ENCODE results near the gene NRXN2. TPM values are rescaled to one million over a fixed set of nuclear protein-coding genes. Genes with fewer than 3 reads are reported as not detected.

Gene NRXN2
- total and polyA plus RNA-seq, 10 of the 15 experiments (the other 5 are each of a cell fraction or from before 2014, with no cell fraction given) = 0.03 to 1.4 (median 0.23) TPM

DNA sequence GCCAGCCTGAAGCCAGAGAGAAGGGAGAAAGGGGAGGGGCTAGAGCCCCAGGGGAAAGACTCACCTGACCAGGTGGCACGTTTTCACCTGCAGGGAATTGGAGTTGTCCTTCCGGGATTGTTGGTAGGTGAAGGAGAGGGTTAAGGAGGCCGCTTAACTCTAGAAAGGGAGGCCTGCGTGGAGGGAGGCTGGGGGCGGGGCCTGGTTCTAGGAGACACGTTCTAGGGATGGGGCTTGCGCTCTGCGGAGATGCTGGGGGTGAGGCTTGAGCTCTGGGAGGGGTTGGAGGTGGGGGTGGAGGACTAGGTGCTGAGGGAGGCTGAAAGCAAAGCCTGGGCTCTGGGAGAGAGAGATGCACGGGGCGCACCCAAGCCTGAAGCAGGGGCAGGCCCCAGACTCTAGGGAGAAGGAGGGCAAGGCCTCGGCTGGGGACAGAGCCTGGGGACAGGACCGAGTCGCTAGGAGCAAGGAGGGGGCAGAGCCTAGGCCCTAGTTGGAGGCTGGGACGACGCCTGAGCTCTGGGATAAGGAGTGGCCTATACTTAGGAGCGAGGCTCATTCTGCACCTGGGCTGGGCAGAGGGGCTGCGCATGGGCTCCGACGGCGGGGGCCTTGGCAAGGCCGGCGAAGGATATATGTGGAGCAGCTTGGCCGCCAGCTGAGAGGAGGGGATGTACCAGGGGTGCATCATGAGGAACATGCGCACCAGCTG lies 18.5 kb upstream of the NRXN2 start:
- 82% methylated on average over 20 of the region's 24 CpGs for WGBS (ENCODE audit: insufficient coverage, insufficient replicate concordance, low lambda C conversion rate, missing lambda C conversion rate)
- peak overlapping the region; percentile 92 for H3K4me2 ChIP-seq (ENCODE audit: control insufficient read depth, insufficient read depth)
- no peak overlapping the region for H3K9ac ChIP-seq (ENCODE audit: control insufficient read depth, insufficient read depth, low read length)
- ATAC-seq (no peak), DNase-seq (ENCODE audit: low read depth, low spot score) (no peak), FAIRE-seq (no peak)
- ChIA-PET RAD21 (ENCODE audit: unreplicated experiment) (interaction anchor here (0.9 to 3.6 kb wide), 6 partner anchors 16 to 55 kb away, joined by 3 to 21 read pairs (median 4); no protein-coding TSS in a partner anchor), SMC1A (ENCODE audit: uncharacterized antibody, unreplicated experiment) (interaction anchor here (1.0 to 3.2 kb wide), 3 partner anchors 8 to 53 kb away, joined by 3 to 15 read pairs (median 3); no protein-coding TSS in a partner anchor), POLR2A (no interaction called here), CTCF (interaction anchor here (1.1 to 9.7 kb wide), 8 partner anchors 7 to 90 kb away, joined by 3 to 86 read pairs (median 8); no protein-coding TSS in a partner anchor)
- no peak overlapping the region for H2AFZ ChIP-seq (ENCODE audit: control insufficient read depth, low read depth, low read length)
- H3K9me3 ChIP-seq (replicated peaks; ENCODE audit: control insufficient read depth, insufficient read depth, low read length) = no peaks in the 10 kb centered on the region
- intact Hi-C loops (cut with micrococcal nuclease; ENCODE audit: unreplicated experiment) = loop anchor here (2.0 kb wide), 3 partner anchors 25 to 293 kb away; no protein-coding TSS in a partner anchor
- no peaks in the 10 kb centered on the region for H4K20me1 ChIP-seq (ENCODE audit: control insufficient read depth, insufficient read depth)
- no TSS peak for BruUV-seq (replicated peaks)
- in situ Hi-C loops (cut with MboI) = no loop called here
- H3K4me1 ChIP-seq (ENCODE audit: control insufficient read depth, insufficient read depth, low read length) = peaks cover 29% of the 10 kb centered on the region
- H3K27ac ChIP-seq (ENCODE audit: control insufficient read depth, insufficient read depth) = no peak overlapping the region
- no peaks in the 10 kb centered on the region for H3K36me3 ChIP-seq (ENCODE audit: control insufficient read depth in 2 of 2, insufficient read depth in 2 of 2, low read length in 1 of 2)
- peaks cover 0 to 5% of the 10 kb centered on the region in 2 experiments; a peak in 3 of 4 replicates for H3K27me3 ChIP-seq (replicated peaks in 1 of 2; ENCODE audit: control insufficient read depth in 2 of 2, insufficient read depth in 2 of 2, low read length in 1 of 2)
- H3K79me2 ChIP-seq (ENCODE audit: control insufficient read depth, insufficient read depth, low read length) = no peaks in the 10 kb centered on the region
- no peak overlapping the region for H3K4me3 ChIP-seq
- TF ChIP-seq, protein P1, sequence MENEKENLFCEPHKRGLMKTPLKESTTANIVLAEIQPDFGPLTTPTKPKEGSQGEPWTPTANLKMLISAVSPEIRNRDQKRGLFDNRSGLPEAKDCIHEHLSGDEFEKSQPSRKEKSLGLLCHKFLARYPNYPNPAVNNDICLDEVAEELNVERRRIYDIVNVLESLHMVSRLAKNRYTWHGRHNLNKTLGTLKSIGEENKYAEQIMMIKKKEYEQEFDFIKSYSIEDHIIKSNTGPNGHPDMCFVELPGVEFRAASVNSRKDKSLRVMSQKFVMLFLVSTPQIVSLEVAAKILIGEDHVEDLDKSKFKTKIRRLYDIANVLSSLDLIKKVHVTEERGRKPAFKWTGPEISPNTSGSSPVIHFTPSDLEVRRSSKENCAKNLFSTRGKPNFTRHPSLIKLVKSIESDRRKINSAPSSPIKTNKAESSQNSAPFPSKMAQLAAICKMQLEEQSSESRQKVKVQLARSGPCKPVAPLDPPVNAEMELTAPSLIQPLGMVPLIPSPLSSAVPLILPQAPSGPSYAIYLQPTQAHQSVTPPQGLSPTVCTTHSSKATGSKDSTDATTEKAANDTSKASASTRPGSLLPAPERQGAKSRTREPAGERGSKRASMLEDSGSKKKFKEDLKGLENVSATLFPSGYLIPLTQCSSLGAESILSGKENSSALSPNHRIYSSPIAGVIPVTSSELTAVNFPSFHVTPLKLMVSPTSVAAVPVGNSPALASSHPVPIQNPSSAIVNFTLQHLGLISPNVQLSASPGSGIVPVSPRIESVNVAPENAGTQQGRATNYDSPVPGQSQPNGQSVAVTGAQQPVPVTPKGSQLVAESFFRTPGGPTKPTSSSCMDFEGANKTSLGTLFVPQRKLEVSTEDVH (IDR thresholded peaks at IDR 0.05; ENCODE audit: low read depth, partially characterized antibody) = no peak
- no peak for TF ChIP-seq SREBF1 (IDR thresholded peaks at IDR 0.05; ENCODE audit: low read length)
- no peak for TF ChIP-seq RAD51 (IDR thresholded peaks at IDR 0.05)
- TF ChIP-seq TCF12 (IDR thresholded peaks at IDR 0.05; ENCODE audit: low read depth, low read length) = no peak
- TF ChIP-seq CHD4 (IDR thresholded peaks at IDR 0.05) = no peak
- no peak for TF ChIP-seq RCOR1 (conservative IDR thresholded peaks at IDR 0.05; ENCODE audit: low read depth, low read length)
- no peak for TF ChIP-seq FOXM1 (IDR thresholded peaks at IDR 0.05; ENCODE audit: low read depth, low read length)
- no peak for TF ChIP-seq MYC (IDR thresholded peaks at IDR 0.05; ENCODE audit: insufficient read depth, insufficient read length, insufficient replicate concordance, low read length, severe bottlenecking)
- TF ChIP-seq, protein P2, sequence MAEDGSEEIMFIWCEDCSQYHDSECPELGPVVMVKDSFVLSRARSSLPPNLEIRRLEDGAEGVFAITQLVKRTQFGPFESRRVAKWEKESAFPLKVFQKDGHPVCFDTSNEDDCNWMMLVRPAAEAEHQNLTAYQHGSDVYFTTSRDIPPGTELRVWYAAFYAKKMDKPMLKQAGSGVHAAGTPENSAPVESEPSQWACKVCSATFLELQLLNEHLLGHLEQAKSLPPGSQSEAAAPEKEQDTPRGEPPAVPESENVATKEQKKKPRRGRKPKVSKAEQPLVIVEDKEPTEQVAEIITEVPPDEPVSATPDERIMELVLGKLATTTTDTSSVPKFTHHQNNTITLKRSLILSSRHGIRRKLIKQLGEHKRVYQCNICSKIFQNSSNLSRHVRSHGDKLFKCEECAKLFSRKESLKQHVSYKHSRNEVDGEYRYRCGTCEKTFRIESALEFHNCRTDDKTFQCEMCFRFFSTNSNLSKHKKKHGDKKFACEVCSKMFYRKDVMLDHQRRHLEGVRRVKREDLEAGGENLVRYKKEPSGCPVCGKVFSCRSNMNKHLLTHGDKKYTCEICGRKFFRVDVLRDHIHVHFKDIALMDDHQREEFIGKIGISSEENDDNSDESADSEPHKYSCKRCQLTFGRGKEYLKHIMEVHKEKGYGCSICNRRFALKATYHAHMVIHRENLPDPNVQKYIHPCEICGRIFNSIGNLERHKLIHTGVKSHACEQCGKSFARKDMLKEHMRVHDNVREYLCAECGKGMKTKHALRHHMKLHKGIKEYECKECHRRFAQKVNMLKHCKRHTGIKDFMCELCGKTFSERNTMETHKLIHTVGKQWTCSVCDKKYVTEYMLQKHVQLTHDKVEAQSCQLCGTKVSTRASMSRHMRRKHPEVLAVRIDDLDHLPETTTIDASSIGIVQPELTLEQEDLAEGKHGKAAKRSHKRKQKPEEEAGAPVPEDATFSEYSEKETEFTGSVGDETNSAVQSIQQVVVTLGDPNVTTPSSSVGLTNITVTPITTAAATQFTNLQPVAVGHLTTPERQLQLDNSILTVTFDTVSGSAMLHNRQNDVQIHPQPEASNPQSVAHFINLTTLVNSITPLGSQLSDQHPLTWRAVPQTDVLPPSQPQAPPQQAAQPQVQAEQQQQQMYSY (CRISPR knock-in tag; IDR thresholded peaks at IDR 0.05) = no peak
- no peak for TF ChIP-seq ESRRA (IDR thresholded peaks at IDR 0.05; ENCODE audit: low read length)
- TF ChIP-seq, protein P3, sequence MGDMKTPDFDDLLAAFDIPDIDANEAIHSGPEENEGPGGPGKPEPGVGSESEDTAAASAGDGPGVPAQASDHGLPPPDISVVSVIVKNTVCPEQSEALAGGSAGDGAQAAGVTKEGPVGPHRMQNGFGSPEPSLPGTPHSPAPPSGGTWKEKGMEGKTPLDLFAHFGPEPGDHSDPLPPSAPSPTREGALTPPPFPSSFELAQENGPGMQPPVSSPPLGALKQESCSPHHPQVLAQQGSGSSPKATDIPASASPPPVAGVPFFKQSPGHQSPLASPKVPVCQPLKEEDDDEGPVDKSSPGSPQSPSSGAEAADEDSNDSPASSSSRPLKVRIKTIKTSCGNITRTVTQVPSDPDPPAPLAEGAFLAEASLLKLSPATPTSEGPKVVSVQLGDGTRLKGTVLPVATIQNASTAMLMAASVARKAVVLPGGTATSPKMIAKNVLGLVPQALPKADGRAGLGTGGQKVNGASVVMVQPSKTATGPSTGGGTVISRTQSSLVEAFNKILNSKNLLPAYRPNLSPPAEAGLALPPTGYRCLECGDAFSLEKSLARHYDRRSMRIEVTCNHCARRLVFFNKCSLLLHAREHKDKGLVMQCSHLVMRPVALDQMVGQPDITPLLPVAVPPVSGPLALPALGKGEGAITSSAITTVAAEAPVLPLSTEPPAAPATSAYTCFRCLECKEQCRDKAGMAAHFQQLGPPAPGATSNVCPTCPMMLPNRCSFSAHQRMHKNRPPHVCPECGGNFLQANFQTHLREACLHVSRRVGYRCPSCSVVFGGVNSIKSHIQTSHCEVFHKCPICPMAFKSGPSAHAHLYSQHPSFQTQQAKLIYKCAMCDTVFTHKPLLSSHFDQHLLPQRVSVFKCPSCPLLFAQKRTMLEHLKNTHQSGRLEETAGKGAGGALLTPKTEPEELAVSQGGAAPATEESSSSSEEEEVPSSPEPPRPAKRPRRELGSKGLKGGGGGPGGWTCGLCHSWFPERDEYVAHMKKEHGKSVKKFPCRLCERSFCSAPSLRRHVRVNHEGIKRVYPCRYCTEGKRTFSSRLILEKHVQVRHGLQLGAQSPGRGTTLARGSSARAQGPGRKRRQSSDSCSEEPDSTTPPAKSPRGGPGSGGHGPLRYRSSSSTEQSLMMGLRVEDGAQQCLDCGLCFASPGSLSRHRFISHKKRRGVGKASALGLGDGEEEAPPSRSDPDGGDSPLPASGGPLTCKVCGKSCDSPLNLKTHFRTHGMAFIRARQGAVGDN (IDR thresholded peaks at IDR 0.05) = no peak
- no peak for TF ChIP-seq POU2F2 (IDR thresholded peaks at IDR 0.05; ENCODE audit: borderline replicate concordance, low read depth, low read length)
